ENCODE data around the gene PDZD2. TPM values are rescaled to one million over a fixed set of nuclear protein-coding genes. Genes with fewer than 3 reads are reported as not detected.

The PDZD2 gene
- total RNA-seq, 3 donors from 2014 or later = 1.8 to 10.1 (median 2.1) TPM

GRCh38 chr5:32100691-32101302, 461.9 kb downstream of the PDZD2 start:
- H3K36me3 ChIP-seq (ENCODE audit: low read depth) = no peaks in the 10 kb centered on the region
- H3K9me3 ChIP-seq = no peaks in the 10 kb centered on the region
- no peak for ATAC-seq
- H3K4me1 ChIP-seq (ENCODE audit: low read depth) = no peaks in the 10 kb centered on the region
- intact Hi-C loops (cut with DNase I, micrococcal nuclease) = no loop called here
- no peak overlapping the region for H3K4me3 ChIP-seq
- DNase-seq = no peak
- TF ChIP-seq CTCF (IDR thresholded peaks at IDR 0.05) = no peak

GRCh38 chr5:32102254-32102986, 463.5 kb downstream of the PDZD2 start:
- Histone ChIP-seq H3K4me1 (ENCODE audit: low read depth) (no peaks in the 10 kb centered on the region), H3K4me3 (no peak overlapping the region), H3K9me3 (no peaks in the 10 kb centered on the region), H3K36me3 (ENCODE audit: low read depth) (no peaks in the 10 kb centered on the region)
- no peak for TF ChIP-seq CTCF (IDR thresholded peaks at IDR 0.05)
- intact Hi-C loops (cut with DNase I, micrococcal nuclease) = no loop called here
- ATAC-seq = no peak
- DNase-seq = no peak

GRCh38 chr5:32103521-32103920, 464.6 kb downstream of the PDZD2 start:
- DNase-seq = no peak
- TF ChIP-seq CTCF (IDR thresholded peaks at IDR 0.05) = no peak
- H3K9me3 ChIP-seq = no peaks in the 10 kb centered on the region
- ATAC-seq = no peak
- H3K4me3 ChIP-seq = no peak overlapping the region
- intact Hi-C loops (cut with DNase I, micrococcal nuclease) = no loop called here
- H3K4me1 ChIP-seq (ENCODE audit: low read depth) = no peaks in the 10 kb centered on the region
- H3K36me3 ChIP-seq (ENCODE audit: low read depth) = no peaks in the 10 kb centered on the region

- no peaks in the 10 kb centered on the region for H3K36me3 ChIP-seq (ENCODE audit: low read depth)
- intact Hi-C loops (cut with DNase I, micrococcal nuclease) = no loop called here
Measured at GRCh38 chr5:32107291-32107690, 468.4 kb downstream of the PDZD2 start.

GRCh38 chr5:32108167-32108566, 469.2 kb downstream of the PDZD2 start:
- Histone ChIP-seq H3K4me3 (no peak overlapping the region), H3K4me1 (ENCODE audit: low read depth) (no peaks in the 10 kb centered on the region), H3K36me3 (ENCODE audit: low read depth) (no peaks in the 10 kb centered on the region), H3K9me3 (no peaks in the 10 kb centered on the region)
- ATAC-seq (peak; percentile 72), DNase-seq (no peak)
- intact Hi-C loops (cut with DNase I, micrococcal nuclease) = no loop called here
- no peak for TF ChIP-seq CTCF (IDR thresholded peaks at IDR 0.05)

More at GRCh38 chr5:32107291-32107690, 468.4 kb downstream of the PDZD2 start:
- no peak for TF ChIP-seq CTCF (IDR thresholded peaks at IDR 0.05)
- ATAC-seq (no peak), DNase-seq (no peak)
- Histone ChIP-seq H3K9me3 (no peaks in the 10 kb centered on the region), H3K4me3 (no peak overlapping the region), H3K4me1 (ENCODE audit: low read depth) (no peaks in the 10 kb centered on the region)
